Coronary artery (tissue), 2 donors: ENCODE measurements around the gene RTEL1.
A peak's percentile ranks its signal among the peaks of the same experiment; 100 is the strongest.

Experiments
- DNase-seq: peaks from one replicate; pipeline ENCODE4 v3.0.0-alpha.2; 2017; ENCODE audit warnings: low spot score
- H3K27ac ChIP-seq, 2 donors: fragments of 200-600 bp; sonication (generic); one replicate each; pipeline ENCODE4 v1.5.1; 2016 to 2019
- H3K4me3 ChIP-seq: fragments of 200-600 bp; sonication (generic); 2 replicates; pipeline ENCODE4 v1.5.1; 2016; ENCODE audit warnings: mild to moderate bottlenecking, moderate library complexity
- TF ChIP-seq, protein P1 (sequence below): fragments of 200-600 bp; sonication (generic); IDR thresholded peaks from one replicate; pipeline ENCODE4 v1.5.1; 2019; ENCODE audit warnings: antibody characterized with exemption

RTEL1 gene

GRCh38 chr20:63681609-63682142, 23.6 kb downstream of the RTEL1 start:
- no peak overlapping the region for H3K4me3 ChIP-seq
- no peak for DNase-seq
- TF ChIP-seq, protein P1, sequence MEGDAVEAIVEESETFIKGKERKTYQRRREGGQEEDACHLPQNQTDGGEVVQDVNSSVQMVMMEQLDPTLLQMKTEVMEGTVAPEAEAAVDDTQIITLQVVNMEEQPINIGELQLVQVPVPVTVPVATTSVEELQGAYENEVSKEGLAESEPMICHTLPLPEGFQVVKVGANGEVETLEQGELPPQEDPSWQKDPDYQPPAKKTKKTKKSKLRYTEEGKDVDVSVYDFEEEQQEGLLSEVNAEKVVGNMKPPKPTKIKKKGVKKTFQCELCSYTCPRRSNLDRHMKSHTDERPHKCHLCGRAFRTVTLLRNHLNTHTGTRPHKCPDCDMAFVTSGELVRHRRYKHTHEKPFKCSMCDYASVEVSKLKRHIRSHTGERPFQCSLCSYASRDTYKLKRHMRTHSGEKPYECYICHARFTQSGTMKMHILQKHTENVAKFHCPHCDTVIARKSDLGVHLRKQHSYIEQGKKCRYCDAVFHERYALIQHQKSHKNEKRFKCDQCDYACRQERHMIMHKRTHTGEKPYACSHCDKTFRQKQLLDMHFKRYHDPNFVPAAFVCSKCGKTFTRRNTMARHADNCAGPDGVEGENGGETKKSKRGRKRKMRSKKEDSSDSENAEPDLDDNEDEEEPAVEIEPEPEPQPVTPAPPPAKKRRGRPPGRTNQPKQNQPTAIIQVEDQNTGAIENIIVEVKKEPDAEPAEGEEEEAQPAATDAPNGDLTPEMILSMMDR = no peak
- H3K27ac ChIP-seq = peak overlapping the region; percentile 68 to 91

- TF ChIP-seq, protein P1 = no peak
- H3K4me3 ChIP-seq = peak overlapping the region; percentile 29
- H3K27ac ChIP-seq = peak overlapping the region; percentile 68 to 91
- DNase-seq = peak; percentile 93
Observed at GRCh38 chr20:63682384-63683139, 24.4 kb downstream of the RTEL1 start.

DNA sequence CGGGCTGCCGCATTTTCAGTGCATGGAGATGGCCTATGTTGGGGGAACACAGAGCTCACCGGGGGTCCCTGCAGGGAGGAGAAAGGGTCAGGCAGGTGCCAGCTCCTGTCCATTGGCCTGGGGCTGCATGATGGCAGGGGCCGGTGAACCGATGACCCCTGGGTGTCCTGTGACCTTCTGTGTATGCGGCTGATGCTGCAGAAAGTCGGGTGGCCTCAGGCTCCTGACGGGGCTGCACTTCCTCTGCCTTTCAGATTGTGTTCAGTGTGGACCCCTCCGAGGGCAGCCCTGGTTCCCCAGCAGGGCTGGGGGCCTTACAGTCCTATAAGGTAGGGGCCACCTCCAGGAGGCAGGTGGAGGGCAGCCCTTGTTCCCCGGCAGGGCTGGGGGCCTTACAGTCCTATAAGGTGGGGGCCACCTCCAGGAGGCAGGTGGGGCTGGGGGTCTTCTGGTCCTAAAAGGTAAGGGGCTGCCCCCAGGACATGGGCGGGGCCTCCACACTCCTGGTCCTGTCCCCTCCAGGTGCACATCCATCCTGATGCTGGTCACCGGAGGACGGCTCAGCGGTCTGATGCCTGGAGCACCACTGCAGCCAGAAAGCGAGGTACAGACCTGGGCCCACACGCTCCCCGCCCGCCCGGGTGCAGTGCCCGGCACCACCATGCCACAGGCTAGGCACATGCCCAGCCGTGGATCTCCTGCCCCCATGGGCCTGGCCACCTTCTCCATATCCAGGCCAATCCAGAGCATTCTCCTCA, 27.3 kb downstream of the RTEL1 start:
- Histone ChIP-seq H3K27ac (peak overlapping the region; percentile 68 to 81), H3K4me3 (no peak overlapping the region)
- DNase-seq = no peak
- TF ChIP-seq, protein P1 = no peak

GRCh38 chr20:63686094-63686491, 28.0 kb downstream of the RTEL1 start:
- H3K27ac ChIP-seq = peak overlapping the region; percentile 68 to 81
- peak overlapping the region; percentile 19 for H3K4me3 ChIP-seq
- no peak for DNase-seq
- TF ChIP-seq, protein P1 = no peak

- Histone ChIP-seq H3K4me3 (peak overlapping the region; percentile 19), H3K27ac (peak overlapping the region; percentile 68 to 81)
- TF ChIP-seq, protein P1 = no peak
- DNase-seq = no peak
Observed at GRCh38 chr20:63686492-63687321, 28.6 kb downstream of the RTEL1 start.

DNA sequence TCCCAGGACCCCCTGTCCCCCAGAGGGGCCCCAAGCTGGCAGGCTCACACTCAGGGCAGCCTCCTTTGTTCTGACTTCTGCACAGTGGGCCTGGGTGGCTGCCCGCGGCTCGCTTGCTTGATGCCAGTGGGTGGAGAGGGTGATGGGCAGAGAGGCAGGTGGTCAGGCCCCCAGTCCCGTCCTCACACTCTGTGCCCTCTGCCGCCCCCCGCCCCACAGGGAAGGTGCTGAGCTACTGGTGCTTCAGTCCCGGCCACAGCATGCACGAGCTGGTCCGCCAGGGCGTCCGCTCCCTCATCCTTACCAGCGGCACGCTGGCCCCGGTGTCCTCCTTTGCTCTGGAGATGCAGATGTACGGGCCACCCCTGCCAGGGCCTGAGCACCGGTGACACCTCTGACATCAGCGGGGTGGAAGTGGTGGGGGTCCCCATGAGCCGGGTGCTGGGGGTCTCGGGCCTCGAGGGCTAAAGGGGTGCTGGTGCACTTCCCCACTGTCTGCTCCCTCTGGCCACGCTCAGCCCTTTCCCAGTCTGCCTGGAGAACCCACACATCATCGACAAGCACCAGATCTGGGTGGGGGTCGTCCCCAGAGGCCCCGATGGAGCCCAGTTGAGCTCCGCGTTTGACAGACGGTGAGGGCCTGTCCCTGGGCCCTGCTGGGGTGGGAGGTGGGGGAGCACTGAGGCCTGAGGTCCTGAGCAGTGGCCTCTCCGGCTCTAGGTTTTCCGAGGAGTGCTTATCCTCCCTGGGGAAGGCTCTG, 29.5 kb downstream of the RTEL1 start:
- TF ChIP-seq, protein P1 = no peak
- no peak for DNase-seq
- Histone ChIP-seq H3K27ac (peak overlapping the region; percentile 68 to 81), H3K4me3 (peak overlapping the region; percentile 19)
